ENCODE data around the gene CDK5R2.

CDK5R2 gene

DNA sequence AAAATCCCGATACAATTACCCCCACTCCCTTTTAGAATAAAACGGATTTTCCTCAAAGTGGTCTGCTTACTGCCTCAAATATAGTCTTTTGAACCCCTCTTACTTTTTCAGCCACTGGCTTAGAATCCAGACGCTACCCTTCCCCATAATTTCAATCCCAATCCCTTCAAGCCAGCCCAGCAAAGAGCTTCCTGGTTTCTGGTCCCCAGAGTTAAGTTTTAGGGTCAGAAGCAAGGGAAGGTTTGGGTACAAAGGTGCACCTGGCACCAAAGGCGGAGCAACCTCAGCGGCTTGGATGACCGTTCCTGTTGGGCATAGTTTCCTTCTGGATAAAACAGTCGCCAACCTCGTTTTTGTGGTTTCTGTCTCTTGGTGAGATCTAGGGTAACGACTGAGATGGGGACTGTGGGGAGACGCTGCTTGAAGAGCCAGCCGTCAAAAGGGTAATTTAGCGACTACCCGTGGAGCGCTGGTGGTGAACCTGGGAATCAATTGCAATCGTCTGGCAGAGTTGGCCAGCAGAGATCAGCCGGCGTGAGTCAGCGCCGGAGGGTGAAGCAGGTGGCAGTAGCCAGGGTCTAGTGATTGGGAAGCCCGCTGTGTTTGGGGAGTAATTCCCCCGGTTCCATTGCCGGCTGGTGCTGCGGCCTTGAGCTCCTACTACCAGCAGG, 23.9 kb downstream of the CDK5R2 start:
- Histone ChIP-seq H3K9me3 (ENCODE audit: control insufficient read depth, insufficient read depth, low read length) (no peaks in the 10 kb centered on the region), H3K27me3 (ENCODE audit: control insufficient read depth, low read length) (peaks cover 70% of the 10 kb centered on the region), H3K36me3 (ENCODE audit: control insufficient read depth, low read length) (no peaks in the 10 kb centered on the region), H3K4me2 (ENCODE audit: low read length) (no peak overlapping the region), H3F3A (ENCODE audit: control insufficient read depth, insufficient read depth) (no peaks in the 10 kb centered on the region), H3K27ac (ENCODE audit: low read depth, low read length) (no peak overlapping the region), H3K9me2 (replicated peaks; ENCODE audit: control insufficient read depth, low read length) (no peaks in the 10 kb centered on the region), H3K79me2 (ENCODE audit: control insufficient read depth, low read length) (no peaks in the 10 kb centered on the region), H4K20me1 (ENCODE audit: control insufficient read depth, insufficient read depth, low read depth, low read length) (no peaks in the 10 kb centered on the region), H3K4me1 (ENCODE audit: control insufficient read depth, low read length) (peaks cover 22% of the 10 kb centered on the region), H3K4me3 (ENCODE audit: low read length) (no peak overlapping the region)
- TF ChIP-seq EZH2phosphoT487 (IDR thresholded peaks at IDR 0.05; ENCODE audit: borderline replicate concordance, low read length), result no peak
- no peak for TF ChIP-seq CTCF (IDR thresholded peaks at IDR 0.05; ENCODE audit: low read depth, low read length, poor library complexity, severe bottlenecking)

GRCh38 chr2:218983934-218984238, 24.4 kb downstream of the CDK5R2 start:
- Histone ChIP-seq H3K4me2 (ENCODE audit: low read length) (no peak overlapping the region), H3K27ac (ENCODE audit: low read depth, low read length) (no peak overlapping the region)

GRCh38 chr2:218984239-218985020, 25.0 kb downstream of the CDK5R2 start:
- Histone ChIP-seq H4K20me1 (ENCODE audit: control insufficient read depth, insufficient read depth, low read depth, low read length) (no peaks in the 10 kb centered on the region), H3K4me1 (ENCODE audit: control insufficient read depth, low read length) (peaks cover 22% of the 10 kb centered on the region), H3K79me2 (ENCODE audit: control insufficient read depth, low read length) (no peaks in the 10 kb centered on the region), H3K9me2 (replicated peaks; ENCODE audit: control insufficient read depth, low read length) (no peaks in the 10 kb centered on the region), H3K4me3 (ENCODE audit: low read length) (no peak overlapping the region), H3K9me3 (ENCODE audit: control insufficient read depth, insufficient read depth, low read length) (no peaks in the 10 kb centered on the region), H3K4me2 (ENCODE audit: low read length) (no peak overlapping the region), H3K27ac (ENCODE audit: low read depth, low read length) (no peak overlapping the region), H3K27me3 (ENCODE audit: control insufficient read depth, low read length) (peaks cover 76% of the 10 kb centered on the region), H3K36me3 (ENCODE audit: control insufficient read depth, low read length) (no peaks in the 10 kb centered on the region), H3F3A (ENCODE audit: control insufficient read depth, insufficient read depth) (no peaks in the 10 kb centered on the region)
- TF ChIP-seq EZH2phosphoT487 (IDR thresholded peaks at IDR 0.05; ENCODE audit: borderline replicate concordance, low read length) (no peak), CTCF (IDR thresholded peaks at IDR 0.05; ENCODE audit: low read depth, low read length, poor library complexity, severe bottlenecking) (no peak)

More at GRCh38 chr2:218983934-218984238, 24.4 kb downstream of the CDK5R2 start:
- Histone ChIP-seq H4K20me1 (ENCODE audit: control insufficient read depth, insufficient read depth, low read depth, low read length) (no peaks in the 10 kb centered on the region), H3K9me3 (ENCODE audit: control insufficient read depth, insufficient read depth, low read length) (no peaks in the 10 kb centered on the region), H3K4me1 (ENCODE audit: control insufficient read depth, low read length) (peaks cover 22% of the 10 kb centered on the region), H3K79me2 (ENCODE audit: control insufficient read depth, low read length) (no peaks in the 10 kb centered on the region), H3K4me3 (ENCODE audit: low read length) (no peak overlapping the region), H3K36me3 (ENCODE audit: control insufficient read depth, low read length) (no peaks in the 10 kb centered on the region), H3K27me3 (ENCODE audit: control insufficient read depth, low read length) (peaks cover 72% of the 10 kb centered on the region), H3F3A (ENCODE audit: control insufficient read depth, insufficient read depth) (no peaks in the 10 kb centered on the region), H3K9me2 (replicated peaks; ENCODE audit: control insufficient read depth, low read length) (no peaks in the 10 kb centered on the region)
- TF ChIP-seq CTCF (IDR thresholded peaks at IDR 0.05; ENCODE audit: low read depth, low read length, poor library complexity, severe bottlenecking) (no peak), EZH2phosphoT487 (IDR thresholded peaks at IDR 0.05; ENCODE audit: borderline replicate concordance, low read length) (no peak)

Data from DOHH2 (cell line).